Esophagus squamous epithelium (tissue), 4 donors: ENCODE results near the gene SH3BP5L.

Experiments used
- CTCF ChIP-seq, 6 experiments: fragments of 450-650 bp in 4 of 6; fragments of 200-600 bp in 2 of 6; sonication (generic) in 2 of 6; IDR thresholded peaks; one replicate each; pipeline ENCODE4 v1.5.1; 2016 to 2019; ENCODE audit warnings: antibody characterized with exemption in 6 of 6, mild to moderate bottlenecking in 4 of 6, moderate library complexity in 4 of 6
- POLR2A ChIP-seq, 4 donors: fragments of 450-650 bp; IDR thresholded peaks; one replicate each; pipeline ENCODE4 v1.6.1; 2017; ENCODE audit warnings: antibody characterized with exemption in 4 of 4, mild to moderate bottlenecking in 4 of 4, moderate library complexity in 3 of 4

GRCh38 chr1:248824701-248825100, 1.0 kb downstream of the SH3BP5L start:
- TF ChIP-seq POLR2A (IDR thresholded peaks at IDR 0.05): no peak
- no peak for TF ChIP-seq CTCF (IDR thresholded peaks at IDR 0.05)
